B cell (primary cell): Measurements from ENCODE around the gene ITPR3. TPM values are rescaled to one million over a fixed set of nuclear protein-coding genes. Genes with fewer than 3 reads are reported as not detected.

Experiments
- ATAC-seq: fragments of 200-7000 bp; cut with Tn5 transposase; one replicate; pipeline ENCODE4 v1.10.0; 2021; ENCODE audit warnings: low read depth, mild to moderate bottlenecking, moderate number of reproducible peaks, moderate library complexity
- CTCF ChIA-PET: fragments of 350-600 bp; sonication (Branson Sonifier 250); formaldehyde crosslinking; loops from one replicate; lab custom pipeline; 2021; ENCODE audit warnings: antibody characterized with exemption, inconsistent platforms; lab: Charles Lee
- POLR2A ChIA-PET: fragments of 350-600 bp; sonication (Branson Sonifier 250); formaldehyde crosslinking; loops from one replicate; lab custom pipeline; 2021; ENCODE audit warnings: antibody characterized with exemption; lab: Charles Lee
- DNase-seq: peaks from one replicate; pipeline ENCODE4 v3.0.0; 2013
- H2AFZ ChIP-seq: 2 replicates; pipeline ENCODE4 v1.6.1; 2012; ENCODE audit warnings: mild to moderate bottlenecking, low read depth, low read length; ENCODE audit not compliant: insufficient read depth, poor library complexity, severe bottlenecking
- H3K27ac ChIP-seq, 2 donors: 1 replicate in 1 of 2; 2 replicates in 1 of 2; pipeline ENCODE4 v1.5.1; 2012 to 2013; ENCODE audit warnings: low read length in 2 of 2, mild to moderate bottlenecking in 2 of 2, moderate library complexity in 1 of 2
- H3K27me3 ChIP-seq, 4 experiments: fragments of 200-600 bp in 1 of 4; sonication (generic) in 1 of 4; replicated peaks in 1 of 4; 1 replicate in 2 of 4; 2 replicates in 2 of 4; pipeline versions ENCODE4 v1.6.1 to v1.7.0; 2013 to 2016; ENCODE audit warnings: low read length in 3 of 4, mild to moderate bottlenecking in 2 of 4, mixed read lengths in 1 of 4, moderate library complexity in 1 of 4; ENCODE audit not compliant: insufficient read depth in 4 of 4, control insufficient read depth in 3 of 4; ENCODE audit errors: control extremely low read depth in 1 of 4
- H3K36me3 ChIP-seq, 2 experiments: replicated peaks in 1 of 2; 1 replicate in 1 of 2; 2 replicates in 1 of 2; pipeline versions ENCODE4 v1.6.1 to v1.7.1; 2013; ENCODE audit warnings: low read length in 1 of 2; ENCODE audit not compliant: insufficient read depth in 2 of 2, control insufficient read depth in 1 of 2; ENCODE audit errors: control extremely low read depth in 1 of 2, extremely low read depth in 1 of 2
- H3K4me1 ChIP-seq, 2 donors: fragments of 200-600 bp in 1 of 2; sonication (generic) in 1 of 2; 1 replicate in 1 of 2; 2 replicates in 1 of 2; pipeline versions ENCODE4 v1.5.1 to v1.6.1; 2013 to 2017; ENCODE audit warnings: low read length in 2 of 2; ENCODE audit not compliant: control insufficient read depth in 2 of 2, insufficient read depth in 2 of 2
- H3K4me2 ChIP-seq: replicated peaks from 2 replicates; pipeline ENCODE3; 2012; ENCODE audit warnings: mild to moderate bottlenecking, low read depth, low read length; ENCODE audit not compliant: poor library complexity, severe bottlenecking
- H3K4me3 ChIP-seq, 5 experiments: fragments of 200-600 bp in 1 of 5; sonication (generic) in 1 of 5; 1 replicate in 3 of 5; 2 replicates in 2 of 5; pipeline versions ENCODE4 v1.5.1 to v1.7.0; 2011 to 2016; ENCODE audit warnings: low read length in 4 of 5, mild to moderate bottlenecking in 4 of 5, low read depth in 2 of 5, control low read depth in 1 of 5, moderate library complexity in 1 of 5; ENCODE audit not compliant: insufficient read depth in 1 of 5; ENCODE audit errors: control extremely low read depth in 1 of 5, extremely low read depth in 1 of 5
- H3K79me2 ChIP-seq: fragments of 200-600 bp; sonication (generic); one replicate; pipeline ENCODE4 v1.6.0; 2016; ENCODE audit warnings: low read length; ENCODE audit not compliant: control insufficient read depth, insufficient read depth
- H3K9ac ChIP-seq: fragments of 200-600 bp; sonication (generic); 2 replicates; pipeline ENCODE4 v1.6.1; 2017; ENCODE audit warnings: mild to moderate bottlenecking, low read length, moderate library complexity
- H3K9me3 ChIP-seq, 3 donors: one replicate each; pipeline versions ENCODE4 v1.6.1 to v1.7.1; 2013; ENCODE audit warnings: low read length in 2 of 3; ENCODE audit not compliant: control insufficient read depth in 2 of 3, insufficient read depth in 1 of 3; ENCODE audit errors: control extremely low read depth in 1 of 3
- H4K20me1 ChIP-seq: 2 replicates; pipeline ENCODE4 v1.6.0; 2012; ENCODE audit warnings: mild to moderate bottlenecking, low read length; ENCODE audit not compliant: insufficient read depth, control insufficient read depth, poor library complexity, severe bottlenecking
- H3K27ac Mint-ChIP-seq: one replicate; pipeline ENCODE4 v1.8.0; 2021; ENCODE audit warnings: mixed read lengths
- H3K27me3 Mint-ChIP-seq: one replicate; pipeline ENCODE4 v1.8.0; 2021; ENCODE audit warnings: mixed read lengths
- H3K4me1 Mint-ChIP-seq: one replicate; pipeline ENCODE4 v1.8.0; 2021; ENCODE audit warnings: mixed read lengths
- H3K4me3 Mint-ChIP-seq: one replicate; pipeline ENCODE4 v1.8.0; 2021; ENCODE audit warnings: mixed read lengths
- H3K9me3 Mint-ChIP-seq: one replicate; pipeline ENCODE4 v1.8.0; 2022; ENCODE audit warnings: mixed read lengths; ENCODE audit not compliant: insufficient read depth
- EZH2 ChIP-seq: IDR thresholded peaks from 2 replicates; pipeline ENCODE4 v1.6.1; 2012; ENCODE audit warnings: borderline replicate concordance, low read depth, mild to moderate bottlenecking, moderate library complexity, low read length; ENCODE audit not compliant: insufficient read depth, poor library complexity, severe bottlenecking
- WGBS: methylation state at CpG from one replicate; pipeline ENCODE4 v1.1.5; 2013; ENCODE audit warnings: missing lambda C conversion rate; ENCODE audit not compliant: insufficient coverage; 5-methylcytosine and 5-hydroxymethylcytosine counted together
- intact Hi-C: fragments of 100-400 bp; cut with micrococcal nuclease; formaldehyde crosslinking; loops from one replicate; pipeline ENCODE4 v1.10.0; 2022
- polyA plus RNA-seq: library from polyadenylated mRNA; depleted of rRNA; stranded (reverse); fragments of >200 nt; gene quantifications from 2 replicates; pipeline ENCODE4 v1.2.3, GENCODE V29; 2012
- total RNA-seq, 2 donors: library from RNA; stranded (reverse); fragments of 120-200 nt in 1 of 2; gene quantifications; 1 replicate in 1 of 2; 2 replicates in 1 of 2; pipeline versions ENCODE4 v1.2.3 to v1.2.4, GENCODE V29; 2013 to 2022
- TF ChIP-seq, protein P1 (sequence below): fragments of 200-600 bp; IDR thresholded peaks from one replicate; pipeline ENCODE4 v1.8.0; 2022; ENCODE audit warnings: antibody characterized with exemption, mild to moderate bottlenecking

Gene ITPR3
- total and polyA plus RNA-seq, 2 donors (not counting 1 experiment from before 2014, with no cell fraction given) = 61.9 to 67.6 TPM

GRCh38 chr6:33679761-33680160, 58.6 kb downstream of the ITPR3 start:
- H3K4me1 Mint-ChIP-seq = peaks cover 16% of the 10 kb centered on the region
- no peak overlapping the region for H3K27ac ChIP-seq
- ATAC-seq (no peak), DNase-seq (no peak)
- H3K27ac Mint-ChIP-seq = no peak overlapping the region
- H3K4me3 Mint-ChIP-seq = no peak overlapping the region
- H3K9me3 ChIP-seq = no peaks in the 10 kb centered on the region
- H3K36me3 ChIP-seq = peaks cover 0 to 81% of the 10 kb centered on the region in 2 experiments
- peaks cover 3% of the 10 kb centered on the region for H3K79me2 ChIP-seq
- no peak overlapping the region for H3K4me2 ChIP-seq
- ChIA-PET POLR2A (interaction anchor here (0.6 kb wide), 1 partner anchor 98 kb away, joined by 6 read pairs; no protein-coding TSS in a partner anchor), CTCF (no interaction called here)
- 99% methylated on average over 19 of the region's 20 CpGs for WGBS
- H3K9me3 Mint-ChIP-seq = no peaks in the 10 kb centered on the region
- H3K9ac ChIP-seq = no peak overlapping the region
- TF ChIP-seq EZH2 = no peak
- TF ChIP-seq, protein P1, sequence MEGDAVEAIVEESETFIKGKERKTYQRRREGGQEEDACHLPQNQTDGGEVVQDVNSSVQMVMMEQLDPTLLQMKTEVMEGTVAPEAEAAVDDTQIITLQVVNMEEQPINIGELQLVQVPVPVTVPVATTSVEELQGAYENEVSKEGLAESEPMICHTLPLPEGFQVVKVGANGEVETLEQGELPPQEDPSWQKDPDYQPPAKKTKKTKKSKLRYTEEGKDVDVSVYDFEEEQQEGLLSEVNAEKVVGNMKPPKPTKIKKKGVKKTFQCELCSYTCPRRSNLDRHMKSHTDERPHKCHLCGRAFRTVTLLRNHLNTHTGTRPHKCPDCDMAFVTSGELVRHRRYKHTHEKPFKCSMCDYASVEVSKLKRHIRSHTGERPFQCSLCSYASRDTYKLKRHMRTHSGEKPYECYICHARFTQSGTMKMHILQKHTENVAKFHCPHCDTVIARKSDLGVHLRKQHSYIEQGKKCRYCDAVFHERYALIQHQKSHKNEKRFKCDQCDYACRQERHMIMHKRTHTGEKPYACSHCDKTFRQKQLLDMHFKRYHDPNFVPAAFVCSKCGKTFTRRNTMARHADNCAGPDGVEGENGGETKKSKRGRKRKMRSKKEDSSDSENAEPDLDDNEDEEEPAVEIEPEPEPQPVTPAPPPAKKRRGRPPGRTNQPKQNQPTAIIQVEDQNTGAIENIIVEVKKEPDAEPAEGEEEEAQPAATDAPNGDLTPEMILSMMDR = no peak
- H3K27me3 Mint-ChIP-seq = no peaks in the 10 kb centered on the region
- no peak overlapping the region for H2AFZ ChIP-seq
- no peak overlapping the region for H3K4me3 ChIP-seq
- no peaks in the 10 kb centered on the region for H4K20me1 ChIP-seq
- H3K4me1 ChIP-seq = peaks cover 0 to 11% of the 10 kb centered on the region in 2 donors
- intact Hi-C loops = no loop called here
- no peaks in the 10 kb centered on the region for H3K27me3 ChIP-seq

DNA sequence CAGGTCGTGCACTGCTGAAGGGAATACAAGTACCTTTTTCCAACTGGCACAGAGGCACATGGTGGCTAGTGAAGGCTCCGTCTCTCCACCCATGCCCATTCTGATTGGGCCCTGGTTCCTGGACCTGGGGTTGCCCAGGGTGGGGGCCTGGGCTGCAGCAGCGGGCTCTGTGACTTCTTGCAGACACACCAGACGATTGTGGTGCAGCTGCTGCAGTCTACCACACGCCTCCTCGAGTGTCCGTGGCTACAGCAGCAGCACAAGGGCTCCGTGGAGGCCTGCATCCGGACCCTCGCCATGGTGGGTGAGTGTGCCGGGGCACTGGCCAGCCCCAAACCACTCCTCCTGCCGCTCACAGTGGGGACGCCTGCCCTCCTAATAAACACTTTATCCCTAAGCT, 61.2 kb downstream of the ITPR3 start:
- peaks cover 13% of the 10 kb centered on the region for H3K4me1 Mint-ChIP-seq
- ChIA-PET POLR2A (interaction anchor here (0.7 kb wide), 1 partner anchor 18 kb away, joined by 5 read pairs; no protein-coding TSS in a partner anchor), CTCF (interaction anchor here (1.7 kb wide), 1 partner anchor 18 kb away, joined by 10 read pairs; no protein-coding TSS in a partner anchor)
- Histone ChIP-seq H3K4me3 (no peak overlapping the region), H3K79me2 (peaks cover 3% of the 10 kb centered on the region), H3K9me3 (no peaks in the 10 kb centered on the region), H3K36me3 (peaks cover 0 to 87% of the 10 kb centered on the region in 2 experiments), H3K4me1 (peaks cover 0 to 8% of the 10 kb centered on the region in 2 donors), H3K27ac (no peak overlapping the region), H3K27me3 (no peaks in the 10 kb centered on the region), H3K9ac (no peak overlapping the region), H3K4me2 (no peak overlapping the region), H2AFZ (no peak overlapping the region), H4K20me1 (no peaks in the 10 kb centered on the region)
- H3K27me3 Mint-ChIP-seq = no peaks in the 10 kb centered on the region
- TF ChIP-seq, protein P1 = no peak
- TF ChIP-seq EZH2 = no peak
- intact Hi-C loops = no loop called here
- ATAC-seq = no peak
- no peak for DNase-seq
- H3K27ac Mint-ChIP-seq = no peak overlapping the region
- H3K9me3 Mint-ChIP-seq = no peaks in the 10 kb centered on the region
- 96% methylated on average over 13 of the region's 13 CpGs for WGBS
- H3K4me3 Mint-ChIP-seq = no peak overlapping the region
